ENCODE measurements around the gene ADARB1. TPM values are rescaled to one million over a fixed set of nuclear protein-coding genes. Genes with fewer than 3 reads are reported as not detected.

The ADARB1 gene
- total RNA-seq, 1 experiment from 2014 or later, result 15.8 TPM

DNA sequence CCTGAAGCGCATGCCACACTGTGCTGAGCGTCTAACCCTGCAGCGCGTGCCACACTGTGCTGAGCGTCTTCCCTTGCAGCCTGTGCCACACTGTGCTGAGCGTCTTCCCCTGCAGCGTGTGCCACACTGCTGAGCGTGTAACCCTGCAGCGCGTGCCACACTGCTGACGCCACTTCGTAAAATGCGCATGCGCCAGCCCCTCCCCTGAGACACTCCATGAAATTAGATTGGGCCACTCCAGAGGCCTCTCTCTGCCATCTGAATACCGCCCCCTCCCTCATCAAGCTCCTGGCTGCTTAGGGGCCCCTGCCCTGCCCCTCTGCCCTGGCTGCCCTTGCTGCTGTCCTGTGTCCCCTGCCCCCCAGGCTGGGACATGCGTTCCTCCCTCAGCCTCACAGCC, 128.5 kb downstream of the ADARB1 start:
- Histone ChIP-seq H2AFZ (ENCODE audit: low read length) (no peak overlapping the region), H2BK120ac (ENCODE audit: low read depth, low read length, poor library complexity, severe bottlenecking) (no peak overlapping the region), H3K4me1 (ENCODE audit: insufficient read depth, low read length) (no peaks in the 10 kb centered on the region), H3K79me2 (ENCODE audit: insufficient read depth, low read length) (no peaks in the 10 kb centered on the region), H3K27ac (ENCODE audit: insufficient read length, low read depth, low read length) (no peak overlapping the region), H3K27me3 (ENCODE audit: insufficient read depth, low read length) (no peaks in the 10 kb centered on the region), H4K5ac (ENCODE audit: insufficient read length, low read depth, low read length) (no peak overlapping the region), H4K8ac (replicated peaks; ENCODE audit: insufficient read length, low read depth, low read length) (no peak overlapping the region), H3K4me2 (ENCODE audit: insufficient read depth, insufficient read length, low read length) (no peak overlapping the region), H3K9ac (ENCODE audit: extremely low read depth, insufficient read length, low read length) (no peak overlapping the region), H3K79me1 (ENCODE audit: insufficient read depth, low read depth, low read length, poor library complexity, severe bottlenecking) (no peaks in the 10 kb centered on the region), H2BK20ac (ENCODE audit: low read depth, low read length, poor library complexity, severe bottlenecking) (no peak overlapping the region), H3K14ac (ENCODE audit: insufficient read depth, low read length) (no peak overlapping the region), H3K9me3 (ENCODE audit: control insufficient read depth, low read depth, low read length) (no peaks in the 10 kb centered on the region), H4K20me1 (ENCODE audit: control insufficient read depth, insufficient read depth, insufficient read length) (no peaks in the 10 kb centered on the region), H2AK5ac (ENCODE audit: insufficient read length, low read length) (no peak overlapping the region), H3K23me2 (ENCODE audit: insufficient read length, low read depth, low read length, poor library complexity, severe bottlenecking) (no peaks in the 10 kb centered on the region), H2BK5ac (ENCODE audit: insufficient read length, low read length) (no peak overlapping the region), H3K56ac (ENCODE audit: insufficient read length, low read depth, low read length) (no peak overlapping the region), H3T11ph (ENCODE audit: low read length) (no peak overlapping the region), H4K91ac (ENCODE audit: insufficient read length, low read depth, low read length) (no peak overlapping the region), H3K18ac (ENCODE audit: insufficient read length, low read depth, low read length) (no peak overlapping the region), H2BK15ac (ENCODE audit: low read depth, low read length) (no peak overlapping the region), H3K23ac (ENCODE audit: insufficient read length, low read depth, low read length) (no peak overlapping the region), H3K4ac (ENCODE audit: low read depth, low read length) (no peak overlapping the region), H2BK12ac (ENCODE audit: insufficient read length, low read depth, low read length) (no peak overlapping the region)
- H3K27ac Mint-ChIP-seq, result no peak overlapping the region
- peaks cover 0 to 7% (median 0%) of the 10 kb centered on the region in 3 experiments; a peak in 2 of 7 replicates for H3K36me3 Mint-ChIP-seq (ENCODE audit: insufficient read depth in 1 of 3, low read depth in 3 of 3)
- H3K4me1 Mint-ChIP-seq, result peaks cover 0 to 3% of the 10 kb centered on the region in 2 experiments; a peak in 1 of 4 replicates
- no peaks in the 10 kb centered on the region for H3K9me3 Mint-ChIP-seq
- no CpG with 5 or more reads among the region's 16 CpGs for WGBS (ENCODE audit: extremely low coverage, insufficient read length, low lambda C conversion rate)
- no peaks in the 10 kb centered on the region for H3K27me3 Mint-ChIP-seq (ENCODE audit: low read depth)
- TF ChIP-seq, protein P1, sequence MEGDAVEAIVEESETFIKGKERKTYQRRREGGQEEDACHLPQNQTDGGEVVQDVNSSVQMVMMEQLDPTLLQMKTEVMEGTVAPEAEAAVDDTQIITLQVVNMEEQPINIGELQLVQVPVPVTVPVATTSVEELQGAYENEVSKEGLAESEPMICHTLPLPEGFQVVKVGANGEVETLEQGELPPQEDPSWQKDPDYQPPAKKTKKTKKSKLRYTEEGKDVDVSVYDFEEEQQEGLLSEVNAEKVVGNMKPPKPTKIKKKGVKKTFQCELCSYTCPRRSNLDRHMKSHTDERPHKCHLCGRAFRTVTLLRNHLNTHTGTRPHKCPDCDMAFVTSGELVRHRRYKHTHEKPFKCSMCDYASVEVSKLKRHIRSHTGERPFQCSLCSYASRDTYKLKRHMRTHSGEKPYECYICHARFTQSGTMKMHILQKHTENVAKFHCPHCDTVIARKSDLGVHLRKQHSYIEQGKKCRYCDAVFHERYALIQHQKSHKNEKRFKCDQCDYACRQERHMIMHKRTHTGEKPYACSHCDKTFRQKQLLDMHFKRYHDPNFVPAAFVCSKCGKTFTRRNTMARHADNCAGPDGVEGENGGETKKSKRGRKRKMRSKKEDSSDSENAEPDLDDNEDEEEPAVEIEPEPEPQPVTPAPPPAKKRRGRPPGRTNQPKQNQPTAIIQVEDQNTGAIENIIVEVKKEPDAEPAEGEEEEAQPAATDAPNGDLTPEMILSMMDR (conservative IDR thresholded peaks at IDR 0.05), result no peak
- DNase-seq, result no peak
- no peak overlapping the region for H3K4me3 Mint-ChIP-seq
